Subcutaneous adipose tissue (tissue), 4 donors: ENCODE results near the gene FKBP5. TPM values are rescaled to one million over a fixed set of nuclear protein-coding genes. Genes with fewer than 3 reads are reported as not detected.

Source experiments
- CTCF ChIP-seq: fragments of 450-650 bp; IDR thresholded peaks from one replicate; pipeline ENCODE4 v1.5.1; 2016; ENCODE audit warnings: low read depth, mild to moderate bottlenecking, control low read depth, antibody characterized with exemption, moderate library complexity
- total RNA-seq, 4 donors: library from RNA; depleted of rRNA; stranded (reverse); fragments of >200 nt; gene quantifications; one replicate each; pipeline ENCODE4 v1.1.0, GENCODE V29; 2016

Gene FKBP5
- total RNA-seq, 4 donors from 2014 or later: 332 to 758 (median 703) TPM

DNA sequence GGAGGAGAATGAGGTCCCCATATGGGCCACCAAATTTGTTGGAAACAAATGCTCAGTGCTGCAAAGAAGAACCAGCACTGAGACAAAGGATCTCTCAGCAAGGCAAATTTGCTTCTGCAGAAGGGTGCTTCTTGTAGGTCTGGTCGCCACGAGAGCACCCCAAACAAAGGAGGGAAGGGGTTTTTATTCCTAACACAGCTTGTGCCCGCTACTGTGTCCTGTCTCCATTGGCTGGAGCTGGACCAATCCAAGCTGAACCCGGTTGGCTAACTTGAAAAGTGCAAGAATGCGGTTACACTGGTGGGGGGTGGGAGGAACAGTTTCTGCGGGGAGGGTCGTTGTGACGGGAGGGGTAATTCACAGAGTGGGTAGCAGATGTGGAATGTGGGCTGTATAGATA, 121.9 kb downstream of the FKBP5 start:
- no peak for TF ChIP-seq CTCF

DNA sequence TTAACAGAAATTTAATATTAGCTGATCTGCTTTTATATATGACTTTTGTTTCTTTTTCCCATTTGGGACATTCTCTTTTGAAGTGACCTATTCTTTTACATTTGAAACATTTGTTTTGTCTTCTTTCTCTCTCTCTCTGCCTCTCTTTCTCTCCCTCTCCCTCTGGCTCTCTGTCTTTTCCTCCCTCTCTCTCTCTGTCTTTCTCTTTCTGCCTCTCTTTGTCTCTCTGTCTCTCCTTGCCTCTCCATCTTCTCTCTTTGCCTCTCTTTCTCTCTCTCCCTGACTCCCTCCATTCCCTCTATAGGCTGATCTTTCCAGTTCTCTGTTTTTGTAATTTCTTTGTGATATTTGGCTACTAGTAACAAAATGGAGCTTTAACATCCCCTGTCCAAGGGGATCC, 124.0 kb downstream of the FKBP5 start:
- no peak for TF ChIP-seq CTCF

- TF ChIP-seq CTCF: no peak
Measured at GRCh38 chr6:35562060-35562459, 126.7 kb downstream of the FKBP5 start.

- TF ChIP-seq CTCF: no peak
Measured at GRCh38 chr6:35561113-35561512, 127.6 kb downstream of the FKBP5 start.

- TF ChIP-seq CTCF: no peak
Measured at GRCh38 chr6:35558571-35558970, 130.1 kb downstream of the FKBP5 start.

GRCh38 chr6:35557239-35557638, 131.5 kb downstream of the FKBP5 start:
- no peak for TF ChIP-seq CTCF

DNA sequence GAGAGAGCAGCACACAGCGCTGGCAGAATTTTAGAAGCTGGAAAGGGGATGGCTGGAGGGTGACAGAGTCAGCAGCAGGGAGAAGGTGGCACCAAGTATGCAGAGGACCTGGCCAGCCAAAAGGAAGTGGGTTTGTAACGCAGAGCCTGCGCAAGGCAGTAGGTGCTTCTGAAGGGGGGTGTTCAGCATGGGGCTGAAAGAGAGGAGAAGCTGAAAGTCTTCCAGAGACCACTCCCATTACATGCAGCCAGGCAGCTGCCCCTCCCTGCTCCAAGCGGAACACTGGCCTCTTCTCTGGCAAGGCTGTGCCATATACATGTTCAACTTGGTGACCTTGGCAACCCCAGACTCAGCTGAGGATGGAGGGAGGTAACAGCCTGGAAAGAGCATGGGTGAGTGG, 133.9 kb downstream of the FKBP5 start:
- TF ChIP-seq CTCF: no peak

DNA sequence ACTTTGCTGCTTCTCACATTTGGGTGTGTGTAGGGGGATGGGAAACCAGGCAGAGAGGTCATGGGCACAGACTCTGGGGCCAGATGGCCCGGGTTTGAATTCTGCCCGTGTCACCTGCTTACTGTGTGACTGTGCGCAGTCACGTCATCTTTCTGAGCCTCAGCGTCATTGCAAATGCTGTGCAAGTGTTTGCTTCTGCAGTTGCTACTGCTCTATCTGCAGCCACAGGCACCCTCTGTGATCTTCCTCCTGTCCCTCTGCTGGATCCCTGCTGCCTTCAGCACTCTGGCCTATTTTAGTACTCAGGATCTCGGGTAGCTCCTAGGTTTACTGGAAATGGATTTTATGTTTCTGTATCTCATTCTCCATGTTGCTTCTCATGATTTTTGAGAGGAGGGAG, 135.4 kb downstream of the FKBP5 start:
- TF ChIP-seq CTCF: no peak
